SK-MEL-5 (cell line): ENCODE measurements around the gene CDK6. TPM values are rescaled to one million over a fixed set of nuclear protein-coding genes. Genes with fewer than 3 reads are reported as not detected.

Experiments
- DNase-seq: peaks from one replicate; pipeline ENCODE4 v3.0.0-alpha.2; 2016; ENCODE audit warnings: low read depth, low spot score
- in situ Hi-C: cut with HindIII; loops from 2 replicates; pipeline ENCODE4 v1.10.0; 2016; ENCODE audit warnings: low sequenced_read_pairs, high pct_unique_total_duplicates, low pct_unique_long_range_greater_than_20kb
- total RNA-seq: library from RNA; depleted of rRNA; stranded (reverse); fragments of >200 nt; shearing (Covaris generic); gene quantifications from 2 replicates; pipeline ENCODE4 v1.2.3, GENCODE V29; 2014

The CDK6 gene
- total RNA-seq, 1 experiment from 2014 or later: 26.9 TPM

GRCh38 chr7:92833024-92833765, 3.2 kb downstream of the CDK6 start:
- DNase-seq: peak; percentile 90
- in situ Hi-C loops: no loop called here

- DNase-seq: peak; percentile 11
- in situ Hi-C loops: no loop called here
These were observed 3.8 kb downstream of the CDK6 start for GRCh38 chr7:92832534-92833023.

- in situ Hi-C loops: no loop called here
- DNase-seq: peak; percentile 27
These were observed 4.4 kb downstream of the CDK6 start for GRCh38 chr7:92831716-92832533.

- DNase-seq: no peak
- in situ Hi-C loops: no loop called here
These were observed 5.8 kb downstream of the CDK6 start for GRCh38 chr7:92830532-92831110.

GRCh38 chr7:92830027-92830426, 6.3 kb downstream of the CDK6 start:
- in situ Hi-C loops: no loop called here
- DNase-seq: no peak

- no peak for DNase-seq
- in situ Hi-C loops: no loop called here
These were observed 8.8 kb downstream of the CDK6 start for GRCh38 chr7:92827464-92828120.

GRCh38 chr7:92826258-92826938, 10.0 kb downstream of the CDK6 start:
- in situ Hi-C loops: no loop called here
- no peak for DNase-seq

GRCh38 chr7:92824901-92825480, 11.4 kb downstream of the CDK6 start:
- in situ Hi-C loops: no loop called here
- no peak for DNase-seq

- in situ Hi-C loops: no loop called here
- no peak for DNase-seq
These were observed 11.9 kb downstream of the CDK6 start for GRCh38 chr7:92824450-92824849.

GRCh38 chr7:92823042-92823441, 13.3 kb downstream of the CDK6 start:
- no peak for DNase-seq
- in situ Hi-C loops: no loop called here

GRCh38 chr7:92820191-92820590, 16.2 kb downstream of the CDK6 start:
- in situ Hi-C loops: no loop called here
- no peak for DNase-seq

GRCh38 chr7:92817398-92817797, 19.0 kb downstream of the CDK6 start:
- in situ Hi-C loops: no loop called here
- DNase-seq: no peak

GRCh38 chr7:92815412-92815811, 21.0 kb downstream of the CDK6 start:
- no peak for DNase-seq
- in situ Hi-C loops: no loop called here

GRCh38 chr7:92813390-92814024, 22.9 kb downstream of the CDK6 start:
- no peak for DNase-seq
- in situ Hi-C loops: no loop called here

GRCh38 chr7:92811158-92811557, 25.2 kb downstream of the CDK6 start:
- DNase-seq: no peak
- in situ Hi-C loops: no loop called here

GRCh38 chr7:92809760-92810573, 26.4 kb downstream of the CDK6 start:
- DNase-seq: peak; percentile 73
- in situ Hi-C loops: no loop called here
